GM18909 (cell line): Measurements from ENCODE around the gene ME3.

Source experiments
- ATAC-seq: cut with Tn5 transposase; IDR thresholded peaks from one replicate; pipeline ENCODE4 v1.9.1; 2021; ENCODE audit warnings: mild to moderate bottlenecking; ENCODE audit not compliant: unreplicated experiment, poor library complexity

Gene ME3

GRCh38 chr11:86500500-86501140 is 171.8 kb downstream of the ME3 start:
- no peak for ATAC-seq

- ATAC-seq: no peak
Observed at GRCh38 chr11:86499723-86500129, 172.7 kb downstream of the ME3 start.

- no peak for ATAC-seq
Observed at GRCh38 chr11:86497836-86498235, 174.6 kb downstream of the ME3 start.

- no peak for ATAC-seq
Observed at GRCh38 chr11:86497310-86497709, 175.1 kb downstream of the ME3 start.

- ATAC-seq: no peak
Observed at GRCh38 chr11:86495351-86495750, 177.1 kb downstream of the ME3 start.

- ATAC-seq: no peak
Observed at GRCh38 chr11:86492370-86493010, 179.9 kb downstream of the ME3 start.

GRCh38 chr11:86491027-86491426 is 181.4 kb downstream of the ME3 start:
- no peak for ATAC-seq

- no peak for ATAC-seq
Observed at GRCh38 chr11:86490582-86490981, 181.8 kb downstream of the ME3 start.

- ATAC-seq: no peak
Observed at GRCh38 chr11:86489442-86489841, 183.0 kb downstream of the ME3 start.

- ATAC-seq: no peak
Observed at GRCh38 chr11:86488553-86488952, 183.9 kb downstream of the ME3 start.

GRCh38 chr11:86487671-86488070 is 184.7 kb downstream of the ME3 start:
- no peak for ATAC-seq

- ATAC-seq: peak; percentile 56
Observed at GRCh38 chr11:86486261-86487030, 186.0 kb downstream of the ME3 start.

GRCh38 chr11:86484795-86485166 is 187.6 kb downstream of the ME3 start:
- no peak for ATAC-seq

GRCh38 chr11:86483940-86484794 is 188.2 kb downstream of the ME3 start:
- no peak for ATAC-seq

- no peak for ATAC-seq
Observed at GRCh38 chr11:86483610-86483939, 188.8 kb downstream of the ME3 start.

- ATAC-seq: no peak
Observed at GRCh38 chr11:86482692-86483091, 189.7 kb downstream of the ME3 start.

- no peak for ATAC-seq
Observed at GRCh38 chr11:86481399-86481798, 191.0 kb downstream of the ME3 start.

- ATAC-seq: no peak
Observed at GRCh38 chr11:86478348-86478747, 194.1 kb downstream of the ME3 start.

- no peak for ATAC-seq
Observed at GRCh38 chr11:86477495-86478155, 194.8 kb downstream of the ME3 start.
